GM19238 (cell line): ENCODE measurements around the gene FZD2.
A peak's percentile ranks its signal among the peaks of the same experiment; 100 is the strongest.
"Not testable (repeated sequence)": the region's sequence is repeated elsewhere in the genome, so short reads cannot be mapped to it uniquely, and the experiment has no call there.

Experiments
- DNase-seq: peaks from one replicate; pipeline ENCODE4 v3.0.0; 2011; ENCODE audit warnings: low spot score; ENCODE audit not compliant: insufficient read length

FZD2 gene

DNA sequence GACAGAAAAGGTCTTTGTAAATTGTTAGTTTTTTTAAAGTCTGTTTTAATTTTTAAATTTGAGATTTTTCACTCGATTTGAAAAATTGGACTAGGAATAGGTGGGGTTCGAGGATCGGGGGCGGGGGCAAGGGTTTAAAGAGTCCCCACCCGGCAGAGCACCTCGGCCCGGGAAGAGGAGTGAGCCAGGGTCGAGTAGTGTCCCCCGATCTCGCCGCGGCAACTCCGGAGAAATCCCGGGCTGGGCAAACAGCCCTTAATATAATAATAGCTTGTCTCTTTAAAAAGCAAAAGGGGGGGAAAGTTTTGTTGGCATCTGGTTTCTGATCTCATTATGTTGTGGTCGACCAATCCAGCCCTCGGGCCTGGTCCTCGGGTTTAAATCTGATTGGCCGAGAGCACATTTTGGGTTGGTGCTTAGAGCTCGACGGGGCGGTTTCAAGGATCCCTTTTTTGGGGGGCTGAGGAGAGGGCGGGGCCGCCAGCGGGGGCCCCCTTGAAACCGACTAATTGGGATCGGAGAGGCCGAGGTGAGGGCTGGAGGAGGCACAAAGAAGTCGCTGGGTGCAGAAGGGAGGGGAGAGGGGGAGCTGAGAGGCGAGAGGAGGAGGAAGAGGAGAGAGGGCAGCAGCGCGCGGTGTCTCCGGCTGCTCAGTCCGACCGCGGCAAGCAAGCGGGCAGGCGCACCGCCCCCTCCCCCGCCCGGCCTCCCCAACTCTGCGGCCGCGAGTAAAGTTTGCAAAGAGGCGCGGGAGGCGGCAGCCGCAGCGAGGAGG lies at the start of gene FZD2:
FZD2 (plus strand) TSS at position 653 of the 775 bp plus-strand sequence. CDS start 205 bp downstream, outside the sequence.
- DNase-seq, result peak; percentile 86

DNA sequence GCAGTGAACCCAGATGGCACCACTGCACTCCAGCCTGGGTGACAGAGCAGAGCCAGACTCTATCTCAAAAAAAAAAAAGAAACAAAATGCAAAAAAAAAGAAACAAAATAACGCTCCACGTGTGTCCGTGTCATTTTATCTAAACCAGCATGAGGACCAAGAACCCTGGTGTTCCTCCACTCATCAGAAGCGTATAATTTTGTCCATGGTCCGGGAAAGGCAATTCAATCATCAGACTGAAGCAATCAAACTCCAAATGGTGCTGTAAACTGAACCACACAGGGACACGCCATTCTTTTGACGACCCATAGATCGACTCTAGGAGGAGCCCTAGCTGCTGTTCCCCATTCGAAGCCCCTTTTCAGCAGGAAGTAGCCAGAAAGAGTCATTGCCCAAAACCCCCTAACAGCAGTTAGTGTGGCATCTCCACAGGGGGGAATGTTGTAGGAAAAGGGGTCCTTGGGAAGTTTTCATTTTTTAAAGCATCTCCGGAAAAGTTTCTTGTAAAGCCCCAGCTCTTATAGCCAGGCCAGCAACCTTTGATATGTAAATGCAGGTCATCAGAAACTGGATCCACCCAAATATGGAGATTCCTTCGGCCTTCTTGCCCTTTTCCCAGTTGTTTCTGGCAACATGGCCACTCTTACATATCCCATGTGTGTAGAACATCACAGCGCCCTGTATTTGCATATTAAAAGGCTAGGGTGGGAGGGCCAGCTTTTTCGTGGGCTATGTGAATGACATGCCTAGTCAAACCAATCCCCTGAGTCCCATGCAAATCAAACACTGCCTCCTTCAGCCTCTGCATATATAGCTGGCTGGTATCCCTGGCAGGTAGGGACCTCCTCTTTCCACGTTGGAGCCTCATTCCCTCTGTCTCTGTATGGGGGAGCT lies 45.8 kb upstream of the FZD2 start:
- not testable (repeated sequence) for DNase-seq

DNA sequence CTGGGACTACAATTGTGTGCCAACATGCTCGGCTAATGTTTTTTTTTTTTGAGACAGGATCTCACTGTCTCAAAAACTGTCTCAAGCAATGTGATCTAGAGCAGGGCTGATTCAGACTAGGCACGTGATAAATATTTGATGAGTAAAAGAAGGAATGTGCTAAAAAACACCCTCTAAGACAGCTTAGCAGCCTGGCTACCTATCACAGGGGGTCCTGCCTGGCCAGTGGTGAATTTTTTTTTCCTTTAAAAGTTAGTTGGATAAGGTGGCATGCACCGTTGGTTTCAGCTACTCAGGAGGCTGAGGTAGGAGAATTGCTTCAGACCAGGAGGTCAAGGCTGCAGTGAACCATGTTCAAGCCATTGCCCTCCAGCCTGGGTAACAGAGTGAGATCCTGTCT lies 39.3 kb upstream of the FZD2 start:
- DNase-seq, result no peak

DNA sequence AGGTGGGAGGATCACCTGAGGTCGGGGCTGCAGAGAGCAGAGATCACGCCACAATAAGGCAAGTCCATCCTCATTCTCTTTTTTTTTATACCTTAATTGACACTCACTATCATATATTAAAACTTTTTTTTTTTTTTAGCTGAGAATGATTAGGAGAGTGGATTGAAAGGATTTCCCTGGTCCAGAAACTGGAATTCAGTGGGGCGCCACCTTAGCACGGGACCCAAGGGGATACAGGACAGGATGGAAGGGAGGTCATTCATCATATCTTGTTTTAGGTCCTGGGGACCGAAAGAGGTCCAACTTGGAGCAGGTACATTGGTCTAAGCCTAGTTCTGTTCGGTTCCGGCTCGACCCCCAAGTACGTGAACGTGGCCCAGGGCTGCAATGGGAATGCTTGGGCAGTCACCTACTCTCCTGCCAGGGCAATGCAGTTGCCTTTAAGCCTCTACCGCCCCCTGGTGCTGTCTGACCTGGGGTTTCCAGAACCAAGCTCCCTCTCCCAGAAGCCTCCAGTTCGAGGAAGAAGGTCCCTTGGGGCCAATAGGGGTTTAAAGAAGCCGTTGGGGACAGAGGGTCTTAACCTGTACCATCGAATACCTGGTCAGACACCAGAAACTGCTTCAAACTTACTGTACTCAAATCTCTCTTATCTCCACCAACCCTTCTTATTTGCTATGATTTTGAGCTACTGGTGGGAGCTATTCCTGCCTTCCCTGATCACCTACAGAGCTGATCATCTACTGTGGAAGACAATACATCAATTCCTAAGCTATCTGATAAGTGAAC lies 34.2 kb upstream of the FZD2 start:
- peak; percentile 56 for DNase-seq

DNA sequence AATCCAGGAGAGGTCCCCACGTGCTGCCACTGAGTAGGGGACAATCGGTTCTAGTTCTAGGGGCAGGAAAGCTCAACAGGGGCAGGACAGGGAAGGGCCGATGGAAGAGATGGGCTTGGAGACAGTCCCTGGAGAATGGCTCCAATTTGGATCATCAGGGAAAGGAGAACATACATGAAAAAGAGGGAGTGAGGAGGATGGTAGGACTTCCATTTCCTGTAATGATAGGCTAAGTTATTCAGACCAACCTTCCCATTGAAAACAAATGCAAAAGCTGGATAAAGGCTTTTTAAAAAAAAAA lies 33.7 kb upstream of the FZD2 start:
- DNase-seq, result no peak

DNA sequence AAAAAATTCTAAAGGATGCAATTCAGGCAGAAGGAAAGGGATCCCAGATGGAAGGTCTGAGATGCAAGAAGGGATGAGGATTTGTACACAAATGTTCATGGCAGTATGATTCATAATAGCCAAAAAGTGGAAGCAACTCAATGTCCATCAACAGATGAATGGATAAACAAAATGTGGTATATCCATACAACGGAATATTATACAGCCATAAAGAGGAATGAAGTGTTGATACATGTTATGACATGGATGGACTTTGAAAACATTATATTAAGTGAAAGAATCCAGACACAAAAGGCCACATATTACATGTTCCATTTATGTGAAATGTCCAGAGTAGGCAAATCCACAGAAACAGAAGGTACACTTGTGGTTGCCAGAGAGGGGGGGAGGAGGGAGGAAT lies 30.2 kb upstream of the FZD2 start:
- no peak for DNase-seq

DNA sequence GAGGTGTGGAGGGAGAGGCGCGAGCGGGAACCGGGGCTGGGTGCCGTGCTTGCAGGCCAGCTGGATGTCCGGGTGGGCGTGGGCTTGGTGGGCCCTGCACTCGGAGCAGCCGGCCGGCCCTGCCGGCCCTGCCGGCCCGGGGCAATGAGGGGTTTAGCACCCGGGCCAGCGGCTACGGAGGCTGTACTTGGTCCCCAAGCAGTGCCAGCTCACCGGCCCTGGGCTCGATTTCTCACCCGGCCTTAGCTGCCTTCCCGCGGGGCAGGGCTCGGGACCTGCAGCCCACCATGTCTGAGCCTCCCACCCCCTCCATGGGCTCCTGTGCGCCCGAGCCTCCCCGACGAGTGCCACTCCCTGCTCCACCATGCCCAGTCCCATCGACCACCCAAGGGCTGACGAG lies 29.3 kb upstream of the FZD2 start:
- DNase-seq, result no peak

DNA sequence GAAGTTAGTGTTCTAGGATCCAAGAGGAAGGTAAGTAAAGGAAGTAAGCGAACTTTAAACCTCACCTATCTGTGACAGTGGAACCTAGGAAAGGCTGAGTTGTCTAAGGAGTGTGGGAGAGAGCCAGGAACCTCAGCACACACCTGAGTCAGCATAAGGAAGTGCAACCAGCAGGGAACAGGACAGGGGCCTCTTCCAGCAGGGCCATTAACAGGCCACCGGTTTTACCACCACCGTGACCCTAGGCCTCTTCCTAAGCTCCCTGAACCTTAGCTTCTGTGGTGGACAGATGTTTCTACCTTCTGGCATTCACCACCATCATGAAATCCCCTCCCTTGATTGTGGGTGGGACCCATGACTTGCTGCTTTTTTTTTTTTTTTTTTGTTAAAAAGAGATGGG lies 27.4 kb upstream of the FZD2 start:
- DNase-seq, result no peak

DNA sequence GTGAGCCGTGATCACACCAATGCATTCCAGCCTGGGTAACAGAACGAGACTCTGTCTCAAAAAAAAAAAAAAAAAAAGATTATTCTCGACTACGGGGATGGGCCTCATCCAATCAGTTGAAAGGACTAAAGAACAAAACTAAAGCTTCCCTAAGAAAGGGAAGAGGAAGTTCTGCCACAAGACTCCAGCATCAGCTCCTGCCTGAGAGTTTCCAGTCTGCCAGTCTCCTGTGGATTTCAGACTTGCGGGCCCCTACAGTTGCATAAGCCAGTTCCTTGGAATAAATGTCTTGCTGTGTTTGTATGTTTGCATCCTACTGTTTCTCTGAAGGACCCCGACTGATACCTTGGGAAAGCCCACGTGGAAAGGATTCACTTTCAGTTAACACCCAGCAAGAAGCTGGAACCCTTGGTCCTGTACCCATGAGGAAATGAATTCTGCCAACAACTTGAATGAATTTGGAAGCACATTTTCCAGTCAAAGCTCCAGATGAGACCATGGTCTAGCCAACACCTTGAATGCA lies 26.3 kb upstream of the FZD2 start:
- no peak for DNase-seq

DNA sequence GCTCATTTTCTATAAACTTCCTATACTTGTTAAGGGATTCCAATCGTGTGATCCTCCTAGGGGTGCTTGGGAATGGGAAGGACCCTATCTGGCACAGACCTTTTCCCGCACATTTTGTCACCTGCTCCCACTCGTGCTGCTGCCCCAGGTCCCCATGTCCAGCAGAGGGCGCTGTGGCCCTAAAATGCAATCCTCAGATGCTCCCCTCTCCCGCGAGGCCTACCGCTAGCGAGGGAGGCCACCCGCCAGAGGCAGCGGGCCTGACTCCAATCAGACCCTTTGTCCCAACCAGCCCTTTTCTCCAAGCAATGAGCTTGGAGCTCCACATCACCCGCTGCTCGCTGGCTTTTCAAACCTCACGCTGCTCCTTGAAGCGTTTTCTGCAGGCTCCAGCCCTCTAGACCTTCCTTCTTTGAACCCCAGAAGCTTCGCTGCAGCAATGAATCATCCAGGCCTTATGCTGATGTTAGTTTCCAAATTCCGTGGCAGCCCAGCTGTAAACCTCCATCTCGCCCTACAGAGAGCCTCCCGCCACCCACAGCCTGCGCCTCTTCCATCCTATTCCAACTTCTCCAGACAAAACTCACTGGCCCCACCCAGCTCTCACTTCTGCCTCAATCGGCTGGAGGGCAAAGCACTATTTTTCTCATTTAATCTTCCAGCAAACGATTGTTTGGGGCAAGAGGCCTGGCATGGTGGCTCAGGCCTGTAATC lies 23.6 kb upstream of the FZD2 start:
- DNase-seq, result peak; percentile 93

DNA sequence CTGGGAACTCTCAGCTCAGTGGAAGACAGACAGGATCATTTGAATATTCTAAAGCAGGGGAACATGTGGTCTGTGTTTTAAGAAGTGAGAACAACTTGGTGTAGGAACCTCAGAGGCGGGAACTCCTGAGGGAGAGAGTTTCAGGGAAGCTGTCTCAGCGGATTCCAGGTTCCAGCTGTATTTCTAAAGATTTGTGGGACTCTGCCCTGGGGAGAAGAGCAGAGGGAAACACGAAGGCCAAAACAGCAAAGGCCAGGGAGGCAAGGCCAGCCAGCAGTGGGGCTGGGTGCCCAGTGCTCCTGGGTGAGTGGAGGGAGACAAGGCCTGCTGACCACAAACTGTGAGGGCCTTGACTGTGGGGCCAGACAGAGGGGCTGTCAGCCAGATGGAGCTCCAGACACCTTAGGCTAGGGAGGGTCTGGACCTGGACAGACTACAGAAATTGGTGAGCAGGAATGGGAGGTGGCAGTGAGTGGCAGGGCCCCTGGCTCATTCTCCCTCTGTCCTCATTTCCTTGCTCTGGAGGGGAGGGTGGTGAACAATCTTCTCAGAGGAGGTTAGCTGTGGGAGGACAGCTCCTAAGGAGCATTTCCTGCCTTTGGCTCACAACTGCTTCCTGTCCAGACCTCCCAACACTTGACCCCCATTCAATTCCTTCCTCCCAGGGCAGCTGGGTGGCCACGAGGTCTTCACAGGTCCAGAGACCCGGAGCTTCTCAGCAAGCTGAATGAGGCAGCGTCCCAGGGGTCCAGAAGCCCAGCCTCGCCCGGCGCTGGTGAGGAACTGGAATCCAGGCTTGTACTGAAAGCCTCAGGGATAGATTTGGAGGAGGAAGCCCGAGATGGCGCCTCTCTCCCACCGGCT lies 21.0 kb upstream of the FZD2 start:
- DNase-seq, result no peak

DNA sequence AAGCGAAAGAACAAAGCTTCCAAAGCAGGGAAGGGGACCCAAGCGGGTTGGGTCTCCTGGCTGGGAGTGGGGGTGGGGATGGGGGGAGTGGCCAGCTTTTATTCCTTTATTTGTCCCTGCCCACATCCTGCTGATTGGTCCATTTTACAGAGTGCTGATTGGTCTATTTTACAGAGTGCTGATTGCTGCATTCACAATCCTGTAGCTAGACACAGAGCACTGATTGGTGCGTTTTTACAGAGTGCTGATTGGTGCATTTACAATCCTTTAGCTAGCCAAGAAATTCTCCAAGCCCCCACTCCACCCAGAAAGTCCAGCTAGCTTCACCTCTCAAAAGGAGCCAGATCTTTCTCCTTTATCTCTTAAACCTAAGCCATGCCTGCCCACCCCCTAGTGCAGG lies 19.4 kb upstream of the FZD2 start:
- not testable (repeated sequence) for DNase-seq

DNA sequence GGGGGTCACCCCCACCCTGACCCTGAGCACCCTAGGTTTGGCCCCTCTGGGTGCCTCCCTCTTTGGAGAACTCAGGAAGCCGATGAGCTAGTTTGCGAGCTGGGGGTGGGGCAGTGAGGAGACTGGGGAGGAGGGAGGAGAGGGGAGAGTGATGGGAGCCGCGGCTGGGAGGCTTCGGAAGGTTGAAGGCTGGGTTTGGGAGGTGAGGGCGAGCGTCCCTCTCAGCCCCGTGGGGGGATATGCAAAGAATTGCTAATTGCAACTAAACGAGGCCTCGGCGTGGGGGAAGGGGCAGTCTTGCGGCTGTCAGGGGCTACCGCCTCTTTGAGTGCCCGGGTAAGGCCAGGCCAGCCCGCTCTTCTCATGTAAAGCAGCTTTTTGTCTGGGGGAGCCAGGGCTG lies 17.6 kb upstream of the FZD2 start:
- no peak for DNase-seq

DNA sequence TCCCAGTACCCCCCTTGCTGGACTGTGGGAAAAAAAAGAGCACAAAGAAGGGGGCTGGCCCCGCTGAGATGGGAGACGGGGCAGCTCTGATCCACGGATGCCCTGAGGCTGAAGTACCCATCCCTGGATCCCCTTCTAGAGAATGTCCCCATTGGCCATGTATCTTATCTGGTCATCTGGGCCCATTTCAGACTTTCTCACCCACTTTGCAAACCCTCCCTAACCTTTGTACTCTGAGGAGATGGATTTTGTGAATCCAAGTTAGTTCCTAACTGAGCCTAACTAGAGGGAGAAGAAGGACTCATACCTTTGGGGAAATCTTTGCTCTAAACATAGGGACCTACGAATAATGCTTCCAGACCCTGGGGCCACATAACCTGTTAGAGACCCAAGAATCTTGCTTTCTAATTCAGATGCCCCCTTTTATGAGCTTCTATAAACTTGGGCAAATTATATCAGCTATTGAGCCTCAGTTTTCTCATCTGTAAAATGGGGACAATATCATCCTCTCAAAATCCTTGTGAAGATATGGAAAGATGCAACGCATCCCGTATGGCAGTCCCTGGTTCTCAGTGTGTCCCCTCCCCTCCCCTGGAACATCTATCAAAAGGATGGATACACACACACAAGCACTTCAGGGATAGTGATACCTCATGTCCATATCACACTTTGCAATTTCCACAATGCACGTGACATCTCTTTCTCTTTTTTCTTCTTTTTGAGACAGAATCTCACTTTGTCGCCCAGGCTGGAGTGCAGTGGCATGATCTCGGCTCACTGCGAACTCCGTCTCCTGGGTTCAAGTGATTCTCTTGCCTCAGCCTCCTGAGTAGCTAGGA lies 16.8 kb upstream of the FZD2 start:
- no peak for DNase-seq

DNA sequence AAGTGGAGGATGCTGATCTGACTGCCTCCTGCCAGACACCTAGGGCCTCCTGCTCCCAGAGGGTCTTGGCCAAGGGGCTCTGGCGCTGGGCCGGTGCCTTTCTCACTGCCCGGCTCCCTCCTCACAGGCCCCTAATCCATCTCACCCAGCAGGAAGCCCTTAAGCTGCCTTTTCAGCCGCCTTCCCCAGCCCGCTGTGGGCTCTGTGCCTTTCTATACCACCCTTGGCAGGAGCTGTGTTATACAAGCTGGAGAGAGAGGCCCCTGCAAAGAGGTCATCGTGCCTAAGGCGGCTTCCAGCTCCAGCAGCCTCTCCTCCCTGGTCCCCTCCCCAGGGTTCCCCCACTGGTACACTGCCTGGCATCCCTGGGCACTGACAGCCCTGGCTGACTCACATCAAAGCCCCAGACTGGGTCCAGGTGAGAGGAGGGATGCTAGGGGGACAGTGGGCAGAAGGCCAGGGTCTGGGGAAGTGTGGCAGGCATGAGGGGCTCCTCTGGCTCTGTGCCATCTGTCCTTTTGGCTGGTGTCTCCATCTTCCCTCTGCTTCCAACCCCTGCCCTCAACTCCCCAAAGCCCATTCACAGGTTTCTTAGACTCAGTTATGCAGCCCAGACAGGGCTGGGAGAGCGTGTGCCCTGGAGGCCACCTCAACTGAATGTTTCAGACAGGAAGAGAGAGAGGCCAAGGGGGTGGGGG lies 15.3 kb upstream of the FZD2 start:
- no peak for DNase-seq

DNA sequence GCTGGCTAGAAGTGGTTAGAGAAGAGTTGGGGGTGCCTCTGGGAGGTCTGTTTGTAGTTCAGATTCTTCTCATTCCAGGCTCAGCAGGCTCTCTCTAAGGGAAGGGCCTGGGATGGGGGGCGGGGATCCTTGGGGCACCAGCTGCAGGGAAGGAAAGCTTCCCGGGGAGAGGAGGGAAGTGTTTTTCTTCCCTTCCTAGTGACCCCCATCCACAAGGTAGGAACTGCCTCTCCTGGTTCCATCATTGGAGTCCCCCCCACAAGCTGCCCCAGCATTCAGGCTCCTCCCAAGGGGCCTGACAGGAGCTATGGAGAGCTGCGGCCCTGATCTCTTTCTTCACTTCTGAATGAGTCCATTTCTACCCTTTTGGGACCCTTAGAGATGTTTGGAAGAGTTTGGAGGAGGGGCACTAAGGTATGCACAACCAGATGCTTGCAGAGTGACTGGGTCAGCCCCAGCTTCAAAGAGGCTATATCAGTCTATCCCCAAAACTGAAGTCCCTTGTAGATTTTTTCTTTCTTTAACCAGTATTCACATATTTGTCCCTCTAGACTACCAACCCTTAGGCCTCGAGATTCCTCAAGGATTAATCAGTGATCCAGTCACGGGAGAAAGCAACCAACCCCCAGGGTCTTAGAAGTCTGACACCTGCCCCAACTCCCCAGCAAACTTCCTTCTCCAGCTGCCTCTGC lies 13.9 kb upstream of the FZD2 start:
- DNase-seq, result no peak

DNA sequence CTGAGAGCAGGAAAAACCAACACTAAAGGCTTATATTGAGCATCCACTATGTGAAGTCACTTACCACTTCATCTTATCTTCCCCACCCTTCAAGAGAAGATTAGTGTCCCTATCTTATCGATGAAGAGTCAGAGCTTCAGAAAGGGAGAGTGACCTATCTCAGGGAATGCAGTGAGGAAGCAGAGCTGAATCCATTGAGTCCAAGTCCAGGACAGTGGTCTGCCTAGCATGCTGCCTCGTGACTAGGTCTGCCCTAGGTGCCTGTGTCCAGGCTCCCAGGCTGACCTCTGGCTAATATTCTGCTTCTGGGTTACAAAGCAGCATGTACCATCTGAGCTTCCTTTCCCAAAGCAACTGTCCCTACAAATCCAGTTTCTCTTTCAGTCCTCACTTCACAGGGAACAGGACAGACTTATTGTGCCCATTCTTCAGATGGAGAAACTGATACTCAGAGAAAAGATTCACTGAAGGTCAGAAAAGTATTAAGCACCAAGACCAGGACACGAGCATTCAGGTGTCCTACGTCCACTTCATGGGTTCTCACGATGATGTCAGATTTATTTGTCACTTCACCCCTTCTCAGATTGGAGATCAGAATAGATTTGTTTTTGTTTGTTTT lies 13.3 kb upstream of the FZD2 start:
- no peak for DNase-seq
